ENCODE data around the gene GNAS. TPM values are rescaled to one million over a fixed set of nuclear protein-coding genes. Genes with fewer than 3 reads are reported as not detected.

GNAS gene
- total RNA-seq, 1 donor from 2014 or later = 746 TPM

- no peak for TF ChIP-seq CTCF (IDR thresholded peaks at IDR 0.05)
- H3K4me1 ChIP-seq = no peaks in the 10 kb centered on the region
- DNase-seq (no peak), ATAC-seq (no peak)
- peaks cover 7% of the 10 kb centered on the region for H3K27me3 ChIP-seq
- H3K27ac ChIP-seq = no peak overlapping the region
- H3K4me3 ChIP-seq = no peak overlapping the region
- no peaks in the 10 kb centered on the region for H3K36me3 ChIP-seq
- intact Hi-C loops (cut with DNase I) = loop anchor here (10.0 kb wide), 1 partner anchor 345 kb away; no protein-coding TSS in a partner anchor
- no peaks in the 10 kb centered on the region for H3K9me3 ChIP-seq
These were observed 17.2 kb downstream of the GNAS start for GRCh38 chr20:58869662-58870227.

- H3K4me3 ChIP-seq = no peak overlapping the region
- TF ChIP-seq CTCF (IDR thresholded peaks at IDR 0.05) = peak; percentile 93
- peaks cover 7% of the 10 kb centered on the region for H3K27me3 ChIP-seq
- H3K9me3 ChIP-seq = no peaks in the 10 kb centered on the region
- ATAC-seq (peak; percentile 95), DNase-seq (peak; percentile 78)
- intact Hi-C loops (cut with DNase I) = loop anchor here (10.0 kb wide), 1 partner anchor 344 kb away; no protein-coding TSS in a partner anchor
- H3K4me1 ChIP-seq = no peaks in the 10 kb centered on the region
- H3K27ac ChIP-seq = no peak overlapping the region
- H3K36me3 ChIP-seq = no peaks in the 10 kb centered on the region
These were observed 17.9 kb downstream of the GNAS start for GRCh38 chr20:58870293-58871014.

- DNase-seq (no peak), ATAC-seq (no peak)
- H3K36me3 ChIP-seq = no peaks in the 10 kb centered on the region
- no peak overlapping the region for H3K4me3 ChIP-seq
- no peak overlapping the region for H3K27ac ChIP-seq
- H3K9me3 ChIP-seq = no peaks in the 10 kb centered on the region
- no peak for TF ChIP-seq CTCF (IDR thresholded peaks at IDR 0.05)
- H3K4me1 ChIP-seq = no peaks in the 10 kb centered on the region
- H3K27me3 ChIP-seq = no peaks in the 10 kb centered on the region
- intact Hi-C loops (cut with DNase I) = loop anchor here (10.0 kb wide), 1 partner anchor 343 kb away; no protein-coding TSS in a partner anchor
These were observed 19.1 kb downstream of the GNAS start for GRCh38 chr20:58871533-58872102.

- no peaks in the 10 kb centered on the region for H3K27me3 ChIP-seq
- H3K27ac ChIP-seq = no peak overlapping the region
- DNase-seq (no peak), ATAC-seq (no peak)
- intact Hi-C loops (cut with DNase I) = loop anchor here (10.0 kb wide), 1 partner anchor 340 kb away; no protein-coding TSS in a partner anchor
- H3K4me1 ChIP-seq = no peaks in the 10 kb centered on the region
- H3K4me3 ChIP-seq = no peak overlapping the region
- no peaks in the 10 kb centered on the region for H3K9me3 ChIP-seq
- no peaks in the 10 kb centered on the region for H3K36me3 ChIP-seq
- no peak for TF ChIP-seq CTCF (IDR thresholded peaks at IDR 0.05)
These were observed 22.0 kb downstream of the GNAS start for GRCh38 chr20:58874469-58874868.

GRCh38 chr20:58875111-58875510, 22.6 kb downstream of the GNAS start:
- TF ChIP-seq CTCF (IDR thresholded peaks at IDR 0.05) = no peak
- no peaks in the 10 kb centered on the region for H3K9me3 ChIP-seq
- no peaks in the 10 kb centered on the region for H3K4me1 ChIP-seq
- ATAC-seq (no peak), DNase-seq (no peak)
- no peaks in the 10 kb centered on the region for H3K36me3 ChIP-seq
- H3K27ac ChIP-seq = no peak overlapping the region
- no peak overlapping the region for H3K4me3 ChIP-seq
- intact Hi-C loops (cut with DNase I) = loop anchor here (10.0 kb wide), 1 partner anchor 340 kb away; no protein-coding TSS in a partner anchor
- no peaks in the 10 kb centered on the region for H3K27me3 ChIP-seq
